Activated CD4-positive, alpha-beta T cell treated with anti-CD3 and anti-CD28 coated beads, Interleukin-2, amount 50 U/mL, for 16 hours (primary cell): Measurements from ENCODE around the gene ARHGAP26.

Source experiments
- DNase-seq: peaks from one replicate; pipeline ENCODE4 v3.0.0-alpha.2; 2020

Gene ARHGAP26

GRCh38 chr5:142769793-142770649 lies at the start of gene ARHGAP26:
TSS of gene ARHGAP26 (plus strand) at chr5:142770377. CDS start at chr5:142770762, 385 bp downstream.
- peak; percentile 97 for DNase-seq

- DNase-seq = no peak
Observed at GRCh38 chr5:142720641-142721271, 49.4 kb upstream of the ARHGAP26 start.

- no peak for DNase-seq
Observed at GRCh38 chr5:142722146-142722545, 48.0 kb upstream of the ARHGAP26 start.

- no peak for DNase-seq
Observed at GRCh38 chr5:142722896-142723295, 47.3 kb upstream of the ARHGAP26 start.

- DNase-seq = no peak
Observed at GRCh38 chr5:142724821-142725220, 45.4 kb upstream of the ARHGAP26 start.

- DNase-seq = no peak
Observed at GRCh38 chr5:142725231-142726187, 44.7 kb upstream of the ARHGAP26 start.

- DNase-seq = peak; percentile 45
Observed at GRCh38 chr5:142726188-142726731, 43.9 kb upstream of the ARHGAP26 start.

- no peak for DNase-seq
Observed at GRCh38 chr5:142727735-142728047, 42.5 kb upstream of the ARHGAP26 start.

GRCh38 chr5:142735323-142736246 lies 34.6 kb upstream of the ARHGAP26 start:
- no peak for DNase-seq

- no peak for DNase-seq
Observed at GRCh38 chr5:142736247-142736632, 33.9 kb upstream of the ARHGAP26 start.

- no peak for DNase-seq
Observed at GRCh38 chr5:142737179-142737578, 33.0 kb upstream of the ARHGAP26 start.

- no peak for DNase-seq
Observed at GRCh38 chr5:142740474-142741242, 29.5 kb upstream of the ARHGAP26 start.

GRCh38 chr5:142743592-142744441 lies 26.4 kb upstream of the ARHGAP26 start:
- DNase-seq = no peak

GRCh38 chr5:142745268-142745667 lies 24.9 kb upstream of the ARHGAP26 start:
- DNase-seq = no peak

GRCh38 chr5:142746532-142747433 lies 23.4 kb upstream of the ARHGAP26 start:
- DNase-seq = no peak

GRCh38 chr5:142748132-142748531 lies 22.0 kb upstream of the ARHGAP26 start:
- no peak for DNase-seq

- peak; percentile 56 for DNase-seq
Observed at GRCh38 chr5:142748568-142749249, 21.5 kb upstream of the ARHGAP26 start.

GRCh38 chr5:142749321-142749720 lies 20.9 kb upstream of the ARHGAP26 start:
- DNase-seq = peak; percentile 69
